Brain microvascular endothelial cell (primary cell): Measurements from ENCODE around the gene SMAD6.
"Not testable (repeated sequence)": the region's sequence is repeated elsewhere in the genome, so short reads cannot be mapped to it uniquely, and the experiment has no call there.

Source experiments
- DNase-seq: peaks from one replicate; pipeline ENCODE4 v3.0.0-alpha.2; 2020
- H3K27ac ChIP-seq: fragments of 250-450 bp; sonication (Bioruptor Pico); 2 replicates; pipeline ENCODE4 v1.5.1; 2020; ENCODE audit warnings: mild to moderate bottlenecking, moderate library complexity
- H3K27me3 ChIP-seq: fragments of 250-450 bp; sonication (Bioruptor Pico); replicated peaks from 2 replicates; pipeline ENCODE4 v1.5.1; 2020; ENCODE audit warnings: mild to moderate bottlenecking
- H3K36me3 ChIP-seq: fragments of 250-450 bp; sonication (Bioruptor Pico); replicated peaks from 2 replicates; pipeline ENCODE4 v1.5.1; 2020; ENCODE audit warnings: mild to moderate bottlenecking
- H3K4me3 ChIP-seq: 2 replicates; pipeline ENCODE4 v1.5.1; 2011; ENCODE audit warnings: low read depth, mild to moderate bottlenecking, control low read depth, low read length, moderate library complexity
- in situ Hi-C: cut with HindIII; loops from 2 replicates; pipeline ENCODE4 v1.10.0; 2017; ENCODE audit warnings: low sequenced_read_pairs, low pct_ligation_motif_present
- TF ChIP-seq, protein P1 (sequence below): IDR thresholded peaks from 2 replicates; pipeline ENCODE4 v1.5.1; 2011; ENCODE audit warnings: low read depth, mild to moderate bottlenecking, moderate library complexity, low read length, control low read depth, inconsistent platforms; ENCODE audit errors: missing control alignments

Gene SMAD6

DNA sequence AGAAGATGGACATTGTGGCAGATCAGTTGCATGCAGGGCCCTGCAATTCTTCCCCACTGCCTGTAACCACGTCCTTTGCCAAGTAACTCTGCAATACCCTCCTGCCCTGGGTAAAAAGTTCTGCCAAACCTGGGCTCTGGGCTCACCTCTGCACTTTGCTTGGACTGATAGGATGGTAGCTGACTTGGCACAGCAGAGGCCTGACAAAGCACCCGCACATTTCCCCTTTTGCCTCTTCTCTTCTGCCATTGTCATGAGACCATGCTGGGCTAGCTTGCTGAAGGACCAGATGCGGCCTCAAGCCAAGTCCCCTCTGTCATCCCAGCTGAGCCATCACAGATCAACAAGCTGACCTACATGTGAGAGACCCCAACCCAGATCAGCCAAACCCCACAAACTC, 122.4 kb downstream of the SMAD6 start:
- Histone ChIP-seq H3K27ac (no peak overlapping the region), H3K27me3 (no peaks in the 10 kb centered on the region), H3K36me3 (no peaks in the 10 kb centered on the region), H3K4me3 (no peak overlapping the region)
- no peak for DNase-seq
- in situ Hi-C loops: no loop called here
- TF ChIP-seq, protein P1, sequence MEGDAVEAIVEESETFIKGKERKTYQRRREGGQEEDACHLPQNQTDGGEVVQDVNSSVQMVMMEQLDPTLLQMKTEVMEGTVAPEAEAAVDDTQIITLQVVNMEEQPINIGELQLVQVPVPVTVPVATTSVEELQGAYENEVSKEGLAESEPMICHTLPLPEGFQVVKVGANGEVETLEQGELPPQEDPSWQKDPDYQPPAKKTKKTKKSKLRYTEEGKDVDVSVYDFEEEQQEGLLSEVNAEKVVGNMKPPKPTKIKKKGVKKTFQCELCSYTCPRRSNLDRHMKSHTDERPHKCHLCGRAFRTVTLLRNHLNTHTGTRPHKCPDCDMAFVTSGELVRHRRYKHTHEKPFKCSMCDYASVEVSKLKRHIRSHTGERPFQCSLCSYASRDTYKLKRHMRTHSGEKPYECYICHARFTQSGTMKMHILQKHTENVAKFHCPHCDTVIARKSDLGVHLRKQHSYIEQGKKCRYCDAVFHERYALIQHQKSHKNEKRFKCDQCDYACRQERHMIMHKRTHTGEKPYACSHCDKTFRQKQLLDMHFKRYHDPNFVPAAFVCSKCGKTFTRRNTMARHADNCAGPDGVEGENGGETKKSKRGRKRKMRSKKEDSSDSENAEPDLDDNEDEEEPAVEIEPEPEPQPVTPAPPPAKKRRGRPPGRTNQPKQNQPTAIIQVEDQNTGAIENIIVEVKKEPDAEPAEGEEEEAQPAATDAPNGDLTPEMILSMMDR: no peak

- Histone ChIP-seq H3K4me3 (no peak overlapping the region), H3K36me3 (no peaks in the 10 kb centered on the region), H3K27ac (no peak overlapping the region), H3K27me3 (no peaks in the 10 kb centered on the region)
- TF ChIP-seq, protein P1: no peak
- no peak for DNase-seq
- in situ Hi-C loops: no loop called here
Measured at GRCh38 chr15:66825139-66825538, 123.1 kb downstream of the SMAD6 start.

GRCh38 chr15:66825731-66826130, 123.7 kb downstream of the SMAD6 start:
- DNase-seq: no peak
- H3K4me3 ChIP-seq: no peak overlapping the region
- in situ Hi-C loops: no loop called here
- TF ChIP-seq, protein P1: no peak
- no peaks in the 10 kb centered on the region for H3K27me3 ChIP-seq
- H3K27ac ChIP-seq: no peak overlapping the region
- no peaks in the 10 kb centered on the region for H3K36me3 ChIP-seq

DNA sequence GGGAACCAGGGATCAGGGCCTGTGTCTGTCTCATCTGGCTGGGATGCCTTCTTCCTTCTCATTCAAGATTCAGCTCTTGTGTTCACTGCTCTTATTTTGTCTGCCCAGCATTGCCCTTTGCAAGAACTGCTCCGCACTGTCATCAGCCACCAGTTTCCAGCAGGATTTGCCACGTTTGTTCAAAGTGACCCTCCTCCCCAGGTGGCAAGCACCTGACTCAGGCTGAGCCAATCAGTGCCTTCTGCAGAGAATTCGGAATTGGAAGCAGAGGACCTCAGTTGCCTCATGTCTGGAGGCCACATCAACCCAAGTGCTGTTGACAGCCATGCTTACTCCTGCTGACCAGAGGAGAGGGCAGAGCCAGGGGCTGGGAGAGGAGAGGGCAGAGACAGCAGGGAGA, 124.5 kb downstream of the SMAD6 start:
- H3K4me3 ChIP-seq: no peak overlapping the region
- no peaks in the 10 kb centered on the region for H3K36me3 ChIP-seq
- DNase-seq: no peak
- no peaks in the 10 kb centered on the region for H3K27me3 ChIP-seq
- H3K27ac ChIP-seq: no peak overlapping the region
- in situ Hi-C loops: no loop called here
- TF ChIP-seq, protein P1: no peak

- in situ Hi-C loops: no loop called here
- DNase-seq: no peak
- TF ChIP-seq, protein P1: no peak
- no peak overlapping the region for H3K27ac ChIP-seq
- H3K27me3 ChIP-seq: no peaks in the 10 kb centered on the region
- H3K4me3 ChIP-seq: no peak overlapping the region
- H3K36me3 ChIP-seq: no peaks in the 10 kb centered on the region
Measured at GRCh38 chr15:66827039-66827697, 125.1 kb downstream of the SMAD6 start.

- Histone ChIP-seq H3K27ac (no peak overlapping the region), H3K4me3 (no peak overlapping the region), H3K36me3 (no peaks in the 10 kb centered on the region), H3K27me3 (no peaks in the 10 kb centered on the region)
- in situ Hi-C loops: no loop called here
- TF ChIP-seq, protein P1: no peak
- no peak for DNase-seq
Measured at GRCh38 chr15:66827698-66828055, 125.6 kb downstream of the SMAD6 start.

DNA sequence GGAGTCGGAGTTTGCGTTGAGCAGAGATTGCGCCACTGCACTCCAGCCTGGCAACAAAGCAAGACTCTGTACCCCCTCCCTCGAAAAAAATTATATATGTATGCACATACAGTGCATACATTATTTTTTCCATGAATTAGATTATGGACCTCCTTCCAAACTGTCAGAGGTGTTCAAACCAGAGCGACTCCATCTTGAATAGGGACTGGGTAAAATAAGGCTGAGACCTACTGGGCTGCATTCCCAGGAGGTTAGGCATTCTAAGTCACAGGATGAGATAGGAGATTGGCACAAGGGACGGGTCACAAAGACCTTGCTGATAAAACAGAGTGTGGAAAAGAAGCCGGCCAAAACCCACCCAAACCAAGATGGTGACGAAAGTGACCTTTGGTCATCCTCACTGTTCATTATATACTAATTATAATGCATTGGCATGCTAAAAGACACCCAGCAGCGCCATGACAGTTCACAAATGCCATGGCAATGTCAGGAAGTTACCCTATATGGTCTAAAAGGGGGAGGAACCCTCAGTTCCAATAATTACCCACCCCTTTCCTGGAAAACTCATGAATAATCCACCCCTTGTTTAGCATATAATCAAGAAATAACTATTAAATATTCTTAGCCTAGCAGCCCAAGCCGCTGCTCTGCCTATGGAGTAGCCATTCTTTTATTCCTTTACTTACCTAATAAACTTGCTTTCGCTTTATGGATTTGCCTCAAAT, 126.9 kb downstream of the SMAD6 start:
- H3K27ac ChIP-seq, in situ Hi-C loops, H3K4me3 ChIP-seq, H3K27me3 ChIP-seq, H3K36me3 ChIP-seq, DNase-seq: not testable (repeated sequence)
